ENCODE results near the gene HYAL3. TPM values are rescaled to one million over a fixed set of nuclear protein-coding genes. Genes with fewer than 3 reads are reported as not detected.
"Not testable (repeated sequence)": the region's sequence is repeated elsewhere in the genome, so short reads cannot be mapped to it uniquely, and the experiment has no call there.

HYAL3 gene
- total RNA-seq, 1 donor from 2014 or later = 1.3 TPM

DNA sequence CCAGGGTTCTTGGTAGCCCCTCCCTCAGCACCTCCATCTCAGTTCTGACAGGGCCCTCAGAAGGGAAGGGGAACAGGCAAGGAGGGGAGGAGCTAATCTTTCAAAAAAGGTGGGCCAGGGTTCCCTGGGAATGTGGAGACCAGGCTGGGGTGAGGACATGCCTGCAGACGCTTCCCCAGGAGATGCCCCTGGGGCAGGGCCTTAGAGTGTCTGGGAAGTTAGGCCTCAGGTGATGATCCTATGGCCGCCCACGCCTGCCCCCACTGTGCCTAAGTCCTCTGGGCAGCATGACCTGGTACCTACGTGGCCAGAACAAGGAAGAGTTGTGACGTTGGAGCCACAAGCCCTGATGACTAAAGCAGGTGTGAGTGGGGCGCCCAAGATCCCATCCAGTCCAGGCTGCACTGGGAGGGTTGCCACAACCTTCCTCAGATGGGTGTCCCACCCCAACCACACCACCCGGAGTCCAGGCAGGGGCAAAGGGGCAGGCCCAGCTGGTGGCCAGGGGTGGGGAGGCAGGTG, 34.2 kb downstream of the HYAL3 start:
- intact Hi-C loops (cut with DNase I) = no loop called here
- no peak for DNase-seq (ENCODE audit: low spot score)

DNA sequence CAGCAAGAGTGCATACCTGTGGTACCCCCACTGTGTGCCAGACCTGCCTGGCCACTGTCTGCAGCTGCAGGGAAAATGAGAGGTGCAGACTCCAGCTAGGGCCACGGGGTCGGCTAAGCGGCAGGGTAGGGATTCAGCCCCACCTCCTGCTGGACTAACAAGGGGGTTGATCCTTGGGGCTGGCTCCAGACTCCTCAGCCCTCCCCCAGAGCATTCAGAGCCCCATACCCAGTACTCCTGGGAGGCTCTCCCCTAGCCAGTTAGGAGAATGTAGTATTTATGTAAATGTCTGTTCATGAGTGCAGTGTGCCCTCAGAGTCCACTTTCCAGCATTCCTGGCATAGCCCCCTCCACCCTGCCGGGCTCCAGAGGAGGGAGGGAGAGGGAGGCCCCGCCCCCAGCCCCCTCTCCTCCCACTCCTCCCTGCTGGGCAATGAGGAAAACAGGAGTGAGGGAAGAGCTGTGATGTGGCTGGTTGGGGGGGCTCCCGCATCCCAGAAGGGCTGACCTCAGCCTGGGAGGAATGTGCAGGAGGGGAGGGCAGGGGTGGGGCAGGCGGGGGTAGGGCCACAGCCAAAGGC, 34.7 kb downstream of the HYAL3 start:
- intact Hi-C loops (cut with DNase I) = no loop called here
- peak; percentile 85 for DNase-seq (ENCODE audit: low spot score)

DNA sequence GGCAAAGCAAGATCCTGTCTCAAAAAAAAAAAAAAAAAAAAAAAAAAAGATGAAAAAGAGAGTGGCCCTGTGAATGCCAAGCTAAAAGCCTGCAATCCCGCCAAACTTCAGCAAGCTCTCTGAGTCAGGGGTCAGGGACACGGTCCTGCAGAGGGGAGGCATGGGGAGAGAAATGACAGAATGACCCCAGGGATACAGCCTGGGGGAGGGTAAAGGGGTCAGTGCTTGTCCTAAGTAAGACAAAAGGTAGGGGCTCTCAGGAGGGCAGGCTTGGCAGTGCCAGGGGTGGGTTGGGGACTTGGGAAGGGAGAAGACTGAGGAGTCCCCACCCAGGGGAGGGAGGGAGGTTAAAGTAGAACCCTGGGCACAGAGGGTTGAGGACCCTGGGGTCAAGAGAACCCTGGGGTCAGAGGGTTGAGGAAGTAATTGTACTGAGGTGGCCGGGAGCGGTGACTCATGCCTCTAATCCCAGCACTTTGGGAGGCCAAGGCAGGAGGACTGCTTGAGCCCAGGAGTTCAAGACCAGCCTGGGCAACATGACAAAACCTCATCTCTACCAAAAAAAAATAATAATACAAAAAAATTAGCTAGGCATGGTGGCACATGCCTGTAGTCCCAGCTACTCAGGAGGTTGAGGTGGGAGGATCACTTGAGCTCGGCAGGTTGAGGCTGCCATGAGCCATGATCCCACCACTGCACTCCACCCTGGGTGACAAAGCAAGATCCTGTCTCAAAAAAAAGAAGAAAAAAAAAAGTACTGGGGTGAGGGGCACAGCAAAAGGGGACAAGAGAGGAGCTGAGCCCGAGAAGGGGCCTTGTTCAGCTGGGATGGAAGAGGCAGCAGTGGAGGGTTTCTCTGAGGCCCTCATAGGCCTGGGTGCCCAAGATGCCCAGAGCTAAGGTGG, 35.5 kb downstream of the HYAL3 start:
- intact Hi-C loops (cut with DNase I) = no loop called here
- no peak for DNase-seq (ENCODE audit: low spot score)

DNA sequence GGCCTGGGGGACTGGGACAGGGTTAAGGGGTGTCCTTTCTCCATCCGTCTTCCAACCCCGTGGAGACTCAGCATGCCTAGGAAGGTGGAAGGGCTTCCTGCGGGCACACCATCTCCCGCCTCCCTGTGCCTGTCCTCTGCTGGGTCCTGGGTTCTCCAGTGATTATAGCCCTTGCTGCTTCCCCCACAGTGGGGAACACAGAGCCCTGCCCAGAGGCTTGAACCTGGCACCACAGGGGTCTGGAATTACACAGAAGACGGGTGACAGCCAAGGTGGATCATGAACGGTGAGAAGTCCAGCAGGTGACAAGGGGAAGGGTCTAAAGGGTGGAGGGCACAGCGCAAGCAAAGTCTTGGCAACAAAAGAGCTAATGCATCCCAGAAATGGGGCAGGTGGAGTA, 36.4 kb downstream of the HYAL3 start:
- intact Hi-C loops (cut with DNase I) = no loop called here
- no peak for DNase-seq (ENCODE audit: low spot score)

DNA sequence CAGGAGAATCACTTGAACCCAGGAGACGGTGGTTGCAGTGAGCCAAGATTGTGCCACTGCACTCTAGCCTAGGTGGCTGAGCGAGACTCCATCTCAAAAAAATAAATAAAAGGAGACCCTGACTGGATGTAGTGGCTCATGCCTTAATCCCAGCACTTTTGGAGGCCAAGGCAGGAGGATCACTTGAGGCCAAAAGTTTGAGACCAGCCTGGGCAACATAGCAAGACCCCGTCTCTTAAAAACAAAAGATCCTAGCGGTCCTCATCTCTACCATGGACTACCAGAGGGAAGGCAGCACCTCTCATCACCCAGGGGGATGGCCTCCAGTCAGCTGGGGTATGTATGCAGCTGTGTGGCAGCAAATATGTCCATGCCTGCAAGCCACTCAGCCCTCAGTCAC, 37.0 kb downstream of the HYAL3 start:
- DNase-seq (ENCODE audit: low spot score); intact Hi-C loops (cut with DNase I): not testable (repeated sequence)

DNA sequence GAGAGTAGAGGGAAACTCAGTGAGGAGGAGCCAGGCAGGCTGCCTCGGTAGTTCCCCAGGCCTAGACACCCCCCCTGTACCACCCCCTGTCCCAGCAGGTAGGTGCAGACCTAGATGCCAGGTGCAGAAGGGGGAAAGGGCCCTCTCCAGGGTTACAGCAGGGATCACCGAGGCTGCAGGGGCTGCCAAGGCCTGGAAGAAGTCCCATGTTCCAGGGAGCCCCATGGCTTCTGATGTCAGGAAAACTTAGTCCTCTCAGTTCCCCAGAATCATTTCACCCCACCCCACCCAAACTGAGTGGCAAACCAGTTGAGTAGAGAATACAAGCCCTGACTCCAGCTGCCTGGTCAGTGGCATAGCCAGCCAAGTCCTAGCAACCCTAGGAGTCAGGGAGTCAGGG, 37.7 kb downstream of the HYAL3 start:
- no peak for DNase-seq (ENCODE audit: low spot score)
- intact Hi-C loops (cut with DNase I) = no loop called here

DNA sequence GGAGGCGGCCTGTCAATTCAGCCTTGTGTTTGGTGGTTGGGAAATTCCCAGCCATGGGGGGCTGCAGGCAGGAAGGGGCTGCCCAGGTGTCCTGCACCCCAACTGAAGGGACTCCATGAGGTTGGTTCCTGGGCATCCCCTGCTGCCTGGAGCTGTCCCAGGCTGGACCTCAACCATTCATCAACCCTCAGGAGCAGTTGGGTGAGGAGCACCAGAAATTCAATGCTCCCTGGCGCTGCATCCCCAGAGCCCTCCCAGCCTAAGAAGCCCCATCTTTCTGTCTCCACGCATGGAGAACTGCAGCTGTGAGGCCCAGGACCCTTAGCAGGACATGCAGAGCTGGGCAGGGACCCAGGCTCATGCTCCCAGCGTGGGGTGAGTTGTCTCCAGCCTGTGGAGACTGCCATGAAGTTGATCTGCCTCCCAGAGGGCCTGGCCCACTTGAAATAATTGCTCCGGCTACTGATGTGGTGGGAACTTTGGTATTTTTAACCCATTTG, 38.2 kb downstream of the HYAL3 start:
- intact Hi-C loops (cut with DNase I) = loop anchor here (1.0 kb wide), 2 partner anchors 12 to 34 kb away; no protein-coding TSS in a partner anchor
- DNase-seq (ENCODE audit: low spot score) = no peak

DNA sequence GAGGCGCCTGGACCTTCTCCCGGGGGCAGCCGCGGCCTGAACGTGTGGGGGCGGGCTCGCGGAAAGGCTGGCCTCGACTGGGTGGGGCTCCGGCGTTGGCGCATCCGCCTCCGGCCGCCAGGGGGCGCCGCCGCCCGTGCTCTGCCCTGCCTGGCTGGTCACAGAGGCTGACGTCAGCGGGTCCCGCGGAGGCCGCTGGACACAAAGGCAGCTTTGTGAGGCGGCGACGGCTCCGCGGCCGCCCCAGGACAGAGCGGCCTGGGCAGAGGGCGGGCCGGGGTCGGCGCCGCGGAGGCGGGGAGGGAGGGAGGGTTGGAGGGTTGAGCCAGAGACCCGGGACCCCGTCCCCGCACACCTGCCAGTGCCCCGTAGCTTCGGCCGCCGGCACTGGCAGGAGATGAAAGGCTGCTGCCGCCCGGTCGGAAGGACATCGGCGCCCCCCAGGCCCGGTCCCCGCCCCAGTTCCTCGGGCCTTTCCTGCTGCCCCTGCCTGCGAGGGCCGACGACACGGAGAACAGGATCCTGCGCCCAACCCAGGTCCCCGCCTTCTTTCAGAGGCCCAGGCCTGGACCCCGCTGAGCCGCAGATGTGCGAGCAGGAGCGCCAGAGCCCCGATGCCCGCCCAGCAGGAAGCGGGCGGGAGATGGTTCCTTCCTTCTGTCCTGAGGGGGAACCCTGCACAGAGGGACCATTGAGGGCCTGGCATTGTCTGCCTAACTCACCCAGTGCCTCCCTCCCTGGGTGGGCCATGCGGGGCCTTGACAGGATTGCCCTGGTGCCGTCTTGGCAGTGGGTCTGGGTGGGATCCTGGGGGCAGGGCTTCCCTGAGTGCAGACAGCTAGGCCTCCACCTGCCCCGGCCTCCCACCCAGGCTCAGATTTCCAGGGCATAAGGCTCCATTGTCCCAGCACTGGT, 38.9 kb downstream of the HYAL3 start:
- peak; percentile 97 for DNase-seq (ENCODE audit: low spot score)
- intact Hi-C loops (cut with DNase I) = loop anchor here (1.0 kb wide), 2 partner anchors 13 to 33 kb away; no protein-coding TSS in a partner anchor

DNA sequence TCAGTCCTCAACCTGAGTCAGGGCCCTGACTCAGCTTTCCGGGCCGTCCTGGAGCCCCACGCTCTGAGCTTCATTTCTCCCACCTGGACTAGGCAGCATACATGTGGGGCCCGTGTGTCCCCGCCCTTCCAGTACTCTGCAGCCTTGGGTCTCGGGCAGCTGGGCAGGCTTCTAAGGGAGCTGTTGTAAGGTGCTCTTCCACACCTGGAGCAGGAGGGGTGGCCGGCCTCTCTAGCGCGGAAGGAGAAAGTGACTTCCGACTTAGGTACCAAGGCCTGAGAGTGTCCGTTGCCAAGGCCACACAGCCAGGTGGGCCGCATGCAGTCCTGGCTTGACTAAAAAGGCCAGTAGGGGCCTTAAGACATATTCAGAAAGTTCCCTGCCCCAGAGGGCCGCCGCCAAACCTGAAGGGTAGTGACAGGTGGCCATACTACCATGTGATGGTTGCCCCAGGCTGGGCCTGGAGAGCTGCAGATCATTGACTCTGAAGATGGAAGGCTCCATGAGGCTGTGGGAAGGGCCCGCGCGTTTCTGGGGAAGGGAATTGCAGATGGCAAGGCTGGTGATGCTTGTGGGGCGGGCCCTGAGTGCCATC, 39.7 kb downstream of the HYAL3 start:
- intact Hi-C loops (cut with DNase I) = loop anchor here (1.0 kb wide), 2 partner anchors 14 to 32 kb away; no protein-coding TSS in a partner anchor
- DNase-seq (ENCODE audit: low spot score) = no peak

DNA sequence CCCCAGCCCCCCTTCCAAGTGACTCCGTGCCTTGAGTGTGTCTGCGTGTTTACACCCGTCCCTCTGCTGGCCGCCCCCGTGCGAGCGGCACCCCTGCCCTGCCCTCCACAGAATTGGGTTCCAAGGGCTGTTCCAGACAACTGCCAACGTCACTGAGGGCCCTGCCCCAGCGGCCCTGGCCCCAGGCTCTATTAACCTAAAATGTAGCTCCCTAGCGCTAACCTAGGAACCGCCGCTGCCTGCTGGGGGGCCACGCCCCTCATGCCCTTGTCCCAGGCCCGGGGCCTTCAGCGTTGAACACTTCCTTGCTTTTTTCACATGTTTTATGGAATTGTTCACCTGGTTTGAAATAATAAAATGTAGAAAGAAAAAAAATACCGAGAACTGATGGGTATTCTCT, 40.2 kb downstream of the HYAL3 start:
- intact Hi-C loops (cut with DNase I) = no loop called here
- DNase-seq (ENCODE audit: low spot score) = no peak

DNA sequence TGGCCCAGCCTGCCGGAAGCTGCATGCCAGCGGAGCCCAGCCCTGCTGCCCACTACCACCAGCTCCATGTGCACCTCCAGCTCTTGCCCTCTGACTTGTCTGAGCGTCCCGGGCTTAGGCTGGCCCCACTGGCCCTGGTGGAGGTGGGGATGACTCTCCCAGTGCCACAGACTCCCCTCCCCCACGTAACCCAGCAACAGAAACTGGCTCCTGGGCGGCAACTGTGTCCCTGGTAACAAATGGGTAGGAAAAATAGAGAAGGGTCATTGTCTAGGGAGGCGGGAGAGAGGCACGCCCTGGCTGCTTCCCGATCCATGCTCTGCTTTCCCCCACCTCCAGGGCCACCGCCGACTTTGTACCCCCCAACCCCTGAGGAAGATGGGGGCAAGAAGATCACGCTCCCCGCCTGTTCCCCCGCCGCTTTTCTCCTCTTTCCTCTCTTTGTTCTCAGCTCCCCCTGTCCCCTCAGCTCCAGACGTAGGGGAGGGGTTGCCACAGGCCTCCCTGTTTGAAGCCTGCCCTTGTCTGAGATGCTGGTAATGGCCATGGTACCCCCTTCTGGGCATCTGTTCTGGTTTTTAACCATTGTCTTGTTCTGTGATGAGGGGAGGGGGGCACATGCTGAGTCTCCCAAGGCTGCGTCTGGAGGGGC, 41.0 kb downstream of the HYAL3 start:
- intact Hi-C loops (cut with DNase I) = no loop called here
- DNase-seq (ENCODE audit: low spot score) = no peak

DNA sequence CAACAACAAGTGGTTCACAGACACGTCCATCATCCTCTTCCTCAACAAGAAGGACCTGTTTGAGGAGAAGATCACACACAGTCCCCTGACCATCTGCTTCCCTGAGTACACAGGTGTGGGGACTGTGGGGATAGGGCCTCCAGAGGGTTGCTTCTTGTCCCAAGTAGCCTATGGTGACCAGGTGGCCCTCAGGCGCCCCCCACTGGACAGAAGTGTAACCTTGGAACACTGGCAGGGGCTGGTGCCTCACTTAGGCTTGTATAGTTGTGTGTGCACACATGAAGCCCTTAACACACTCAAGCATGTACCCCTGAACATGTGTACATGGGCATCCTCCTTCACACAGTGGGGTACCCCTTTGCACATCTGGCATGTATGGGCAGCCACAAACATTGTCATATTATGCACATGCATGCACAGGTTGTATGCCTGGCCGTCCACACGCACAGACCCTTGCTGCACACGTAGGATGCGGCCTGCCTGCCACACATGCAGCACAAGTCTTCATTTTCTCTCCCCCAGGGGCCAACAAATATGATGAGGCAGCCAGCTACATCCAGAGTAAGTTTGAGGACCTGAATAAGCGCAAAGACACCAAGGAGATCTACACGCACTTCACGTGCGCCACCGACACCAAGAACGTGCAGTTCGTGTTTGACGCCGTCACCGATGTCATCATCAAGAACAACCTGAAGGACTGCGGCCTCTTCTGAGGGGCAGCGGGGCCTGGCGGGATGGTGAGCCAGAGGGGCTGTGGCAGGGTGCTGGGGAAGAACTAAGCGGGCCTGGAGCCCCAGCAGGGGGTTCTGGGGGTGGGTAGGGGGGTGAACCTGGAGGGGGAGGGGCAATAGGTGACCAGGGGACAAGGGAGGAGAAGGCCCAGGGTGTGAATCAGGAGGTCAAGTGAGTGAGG, 42.0 kb downstream of the HYAL3 start:
- intact Hi-C loops (cut with DNase I) = no loop called here
- no peak for DNase-seq (ENCODE audit: low spot score)

DNA sequence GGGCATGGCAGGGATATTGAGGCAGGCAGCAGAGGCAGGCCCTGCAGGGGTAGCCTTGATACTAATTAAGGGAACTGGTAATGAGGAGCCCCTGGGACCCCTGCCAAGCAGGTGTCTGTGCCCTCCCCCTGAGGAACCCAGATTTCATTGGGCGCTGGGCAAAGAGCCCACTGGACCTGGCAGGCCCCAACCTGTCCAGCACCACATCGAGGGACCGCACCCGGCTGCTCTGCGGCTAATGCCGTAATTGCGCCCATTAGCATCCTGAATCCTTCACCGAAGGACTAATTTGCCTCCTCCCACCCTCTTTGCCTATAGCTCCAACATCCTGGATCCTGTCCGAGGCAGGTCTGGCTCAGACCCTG, 44.0 kb downstream of the HYAL3 start:
- intact Hi-C loops (cut with DNase I) = no loop called here
- no peak for DNase-seq (ENCODE audit: low spot score)

DNA sequence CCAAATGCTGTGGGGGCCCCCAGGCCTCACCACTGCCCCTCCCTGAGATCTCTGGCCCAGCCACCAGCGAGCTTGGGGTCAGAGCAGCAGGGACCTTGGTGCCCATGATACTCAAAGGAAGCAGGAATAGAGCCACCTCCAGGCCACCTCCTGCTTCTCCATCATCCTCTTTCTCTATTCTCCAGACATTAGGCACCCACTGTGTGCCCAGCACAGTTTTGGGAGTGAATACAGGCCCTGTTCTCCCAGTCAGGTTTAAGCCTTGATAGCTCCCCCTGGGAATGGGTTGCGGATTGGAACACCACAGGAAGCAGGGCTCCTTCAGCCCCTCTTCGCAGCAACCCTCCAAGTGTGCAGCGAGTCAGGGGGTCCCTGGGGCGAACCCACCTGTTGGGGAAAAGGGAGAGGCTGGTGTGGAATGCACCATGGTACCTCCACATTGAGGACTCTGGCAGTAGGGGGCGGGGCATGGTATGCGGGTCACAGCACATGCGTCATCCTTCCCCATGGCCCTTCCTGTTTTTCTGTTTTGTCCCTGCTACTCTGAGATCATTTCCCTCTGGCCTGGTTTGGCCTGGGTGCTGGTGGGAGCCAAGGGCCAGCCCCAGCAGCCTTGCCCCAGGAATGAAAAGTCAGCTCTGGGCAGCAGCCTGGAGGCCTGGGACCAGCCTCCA, 44.5 kb downstream of the HYAL3 start:
- intact Hi-C loops (cut with DNase I) = no loop called here
- peak; percentile 93 for DNase-seq (ENCODE audit: low spot score)

DNA sequence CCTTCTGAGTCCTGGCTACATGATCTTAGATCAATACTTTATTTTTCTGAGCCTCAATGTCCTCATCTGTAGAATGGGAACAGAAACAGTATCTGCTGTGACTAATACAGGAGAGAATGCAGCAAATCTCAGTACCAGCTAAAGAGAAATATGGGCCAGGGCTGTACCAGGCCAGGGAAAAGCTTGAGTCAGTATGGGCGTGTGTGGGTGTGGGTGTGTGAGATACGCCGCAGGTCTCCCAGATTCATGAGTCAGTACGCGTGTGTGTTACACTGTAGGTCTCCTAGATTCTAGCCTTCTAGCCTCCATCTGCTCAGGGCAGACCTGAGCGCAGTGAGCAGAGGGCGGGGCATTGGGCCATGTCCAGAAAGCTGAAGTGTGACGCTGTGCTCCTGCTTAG, 48.0 kb downstream of the HYAL3 start:
- DNase-seq (ENCODE audit: low spot score) = no peak
- intact Hi-C loops (cut with DNase I) = no loop called here

DNA sequence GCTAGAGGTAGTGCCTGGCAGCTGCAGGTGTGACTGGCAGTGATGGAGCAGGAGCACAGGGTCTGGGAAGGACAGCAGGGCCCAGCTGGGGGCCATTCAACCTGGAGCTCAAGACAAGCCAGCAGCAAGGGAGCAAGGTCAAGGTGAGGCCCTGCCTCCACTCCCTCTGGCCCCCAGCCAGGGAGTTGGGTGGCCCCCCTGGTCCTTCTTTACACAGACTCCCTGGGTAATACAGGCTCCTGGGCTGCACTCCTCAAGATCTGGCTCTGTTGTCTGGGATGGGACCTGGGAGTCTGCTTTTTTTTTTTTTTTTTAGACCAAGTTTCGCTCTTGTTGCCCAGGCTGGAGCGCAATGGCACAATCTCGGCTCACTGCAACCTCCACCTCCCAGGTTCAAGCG, 48.7 kb downstream of the HYAL3 start:
- intact Hi-C loops (cut with DNase I) = no loop called here
- DNase-seq (ENCODE audit: low spot score) = no peak

DNA sequence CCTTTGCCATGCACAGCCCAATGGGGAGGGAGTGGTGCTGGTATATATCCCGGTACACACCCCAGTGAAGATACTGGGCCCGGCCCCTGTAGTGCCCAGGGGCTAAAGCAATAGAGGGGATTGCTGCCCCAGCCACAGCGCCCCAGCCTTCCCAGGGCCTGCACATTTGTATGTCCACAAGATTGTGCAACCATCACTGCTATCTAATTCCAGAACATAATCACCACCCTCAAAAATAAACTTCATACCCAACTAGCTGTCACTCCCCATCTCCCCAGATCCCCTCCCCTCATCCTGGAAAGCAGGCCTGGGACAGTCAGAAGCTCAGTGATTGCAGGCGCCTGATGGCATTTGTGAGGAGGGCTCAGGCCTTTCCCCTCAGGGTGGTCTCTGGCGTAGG, 49.7 kb downstream of the HYAL3 start:
- no peak for DNase-seq (ENCODE audit: low spot score)
- intact Hi-C loops (cut with DNase I) = no loop called here
